SK-N-MC (cell line): ENCODE results near the gene BEGAIN.

Source experiments
- DNase-seq: peaks from one replicate; pipeline ENCODE4 v3.0.0-alpha.2; 2011; ENCODE audit warnings: low read depth, low spot score
- H3K27ac ChIP-seq: fragments of 200-600 bp; sonication (generic); 2 replicates; pipeline ENCODE4 v1.5.1; 2016; ENCODE audit warnings: mixed run types
- H3K36me3 ChIP-seq: fragments of 200-600 bp; sonication (generic); 2 replicates; pipeline ENCODE4 v1.6.1; 2017; ENCODE audit warnings: antibody characterized with exemption, low read length, mixed read lengths; ENCODE audit not compliant: insufficient read depth
- H3K4me3 ChIP-seq: fragments of 200-600 bp; sonication (generic); 2 replicates; pipeline ENCODE4 v1.5.1; 2016
- H3K9ac ChIP-seq: fragments of 200-600 bp; sonication (generic); 2 replicates; pipeline ENCODE4 v1.8.0; 2017; ENCODE audit warnings: mixed run types, mixed read lengths; ENCODE audit not compliant: insufficient read length
- H3K9me3 ChIP-seq: fragments of 200-600 bp; sonication (generic); 2 replicates; pipeline ENCODE4 v1.6.1; 2017; ENCODE audit warnings: low read depth, mild to moderate bottlenecking, antibody characterized with exemption, low read length, moderate library complexity, mixed read lengths
- EZH2 ChIP-seq: fragments of 200-600 bp; sonication (generic); IDR thresholded peaks from one replicate; pipeline ENCODE4 v1.6.1; 2017; ENCODE audit warnings: antibody characterized with exemption
- FOXP2 ChIP-seq: optimal IDR thresholded peaks from 2 replicates; pipeline ENCODE3; 2011; ENCODE audit warnings: mild to moderate bottlenecking, moderate library complexity; ENCODE audit not compliant: insufficient read depth; ENCODE audit errors: extremely low read length, control extremely low read depth
- POLR2AphosphoS5 ChIP-seq: IDR thresholded peaks from 2 replicates; pipeline ENCODE4 v1.6.1; 2012; ENCODE audit warnings: mild to moderate bottlenecking, low read depth, low read length, borderline replicate concordance

The BEGAIN gene

DNA sequence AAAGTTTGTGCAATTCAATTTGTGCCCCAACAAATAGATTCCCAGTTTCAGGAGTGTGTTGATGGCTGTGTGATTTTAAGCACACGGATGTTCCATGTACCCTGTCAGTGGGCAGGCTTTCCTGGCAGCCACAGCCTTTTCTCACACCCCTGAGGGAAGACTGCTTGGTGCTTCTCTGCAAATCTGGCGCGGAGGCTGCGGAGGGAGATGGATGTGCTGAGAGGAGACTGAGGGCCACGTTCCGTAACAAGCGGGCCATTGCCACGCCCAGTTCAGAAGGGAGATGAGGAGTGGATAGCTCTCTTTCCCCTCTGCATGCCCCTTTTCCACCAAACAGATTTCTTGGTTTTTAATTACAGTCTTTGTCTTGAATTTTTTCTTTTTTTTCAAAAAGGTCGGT is 89.1 kb downstream of the BEGAIN start:
- Histone ChIP-seq H3K27ac (no peak overlapping the region), H3K9me3 (no peaks in the 10 kb centered on the region; the same call in 1 of the 2 replicates), H3K9ac (no peak overlapping the region), H3K4me3 (no peak overlapping the region), H3K36me3 (no peaks in the 10 kb centered on the region)
- DNase-seq: no peak
- TF ChIP-seq FOXP2: no peak
- no peak for TF ChIP-seq POLR2AphosphoS5
- TF ChIP-seq EZH2: no peak

DNA sequence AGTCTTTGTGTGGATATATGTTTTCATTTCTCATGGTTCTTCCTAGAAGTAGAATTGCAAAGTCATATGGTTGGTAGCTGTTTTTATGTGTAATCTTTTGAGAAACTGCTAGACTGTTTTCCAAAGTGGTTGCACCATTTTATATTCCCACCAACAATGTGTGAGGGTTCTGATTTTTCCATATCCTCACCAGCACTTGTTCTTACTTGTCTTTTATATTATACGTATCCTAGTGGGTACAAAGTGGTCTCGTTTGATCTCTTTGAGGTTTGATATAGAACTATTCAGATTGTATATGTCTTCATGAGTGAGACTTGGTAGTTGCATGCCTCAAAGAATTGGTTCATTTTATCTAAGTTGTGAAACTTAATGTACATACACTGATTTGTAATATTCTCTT is 91.3 kb downstream of the BEGAIN start:
- DNase-seq: no peak
- Histone ChIP-seq H3K9ac (no peak overlapping the region), H3K27ac (no peak overlapping the region), H3K36me3 (no peaks in the 10 kb centered on the region), H3K4me3 (no peak overlapping the region), H3K9me3 (no peaks in the 10 kb centered on the region; the same call in 1 of the 2 replicates)
- TF ChIP-seq FOXP2 (no peak), EZH2 (no peak), POLR2AphosphoS5 (no peak)

DNA sequence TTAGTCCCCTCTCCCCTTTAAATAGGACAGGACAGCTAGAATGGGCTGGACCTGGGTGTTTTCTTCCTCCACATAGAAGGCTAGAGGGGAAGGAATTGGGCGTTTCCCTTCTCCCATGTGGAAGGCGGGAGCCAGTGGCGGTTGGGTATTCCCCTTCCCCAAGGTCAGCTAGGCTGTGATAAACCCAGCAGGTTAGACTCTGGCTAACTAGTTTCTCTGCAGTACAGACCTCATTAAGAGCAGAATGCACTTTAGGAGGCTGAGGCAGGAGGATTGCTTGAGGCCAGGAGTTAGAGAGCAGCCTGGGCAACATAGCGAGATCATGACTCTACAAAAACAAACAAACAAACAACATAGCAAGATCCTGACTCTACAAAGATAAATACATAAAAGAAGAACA is 92.6 kb downstream of the BEGAIN start:
- H3K4me3 ChIP-seq: no peak overlapping the region
- H3K27ac ChIP-seq: no peak overlapping the region
- no peak for DNase-seq
- H3K9ac ChIP-seq: no peak overlapping the region
- H3K9me3 ChIP-seq: no peaks in the 10 kb centered on the region; the same call in 1 of the 2 replicates
- H3K36me3 ChIP-seq: no peaks in the 10 kb centered on the region
- TF ChIP-seq EZH2: no peak
- TF ChIP-seq POLR2AphosphoS5: no peak
- TF ChIP-seq FOXP2: no peak

DNA sequence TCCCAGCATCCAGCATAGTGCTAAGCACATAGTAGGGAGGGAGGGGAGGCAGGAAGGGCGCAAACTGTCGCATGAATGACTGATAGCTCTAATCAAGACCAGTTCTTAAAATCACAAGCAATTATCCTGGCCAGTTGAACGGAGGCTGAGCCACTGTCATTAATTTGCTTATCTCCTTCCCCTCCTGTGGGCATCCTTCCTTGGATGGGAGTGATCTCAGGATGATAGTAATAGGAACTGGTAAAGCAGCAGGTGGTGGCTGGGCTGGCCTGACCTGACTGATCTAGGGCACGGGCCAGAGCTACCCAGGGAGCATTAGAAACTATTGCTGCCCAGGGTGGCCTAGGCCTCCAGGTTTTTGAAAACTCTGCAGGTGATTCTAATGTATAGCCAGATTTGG is 97.0 kb downstream of the BEGAIN start:
- Histone ChIP-seq H3K4me3 (no peak overlapping the region), H3K36me3 (no peaks in the 10 kb centered on the region), H3K9me3 (no peaks in the 10 kb centered on the region), H3K9ac (no peak overlapping the region), H3K27ac (no peak overlapping the region)
- no peak for DNase-seq
- TF ChIP-seq POLR2AphosphoS5 (no peak), EZH2 (no peak), FOXP2 (no peak)

DNA sequence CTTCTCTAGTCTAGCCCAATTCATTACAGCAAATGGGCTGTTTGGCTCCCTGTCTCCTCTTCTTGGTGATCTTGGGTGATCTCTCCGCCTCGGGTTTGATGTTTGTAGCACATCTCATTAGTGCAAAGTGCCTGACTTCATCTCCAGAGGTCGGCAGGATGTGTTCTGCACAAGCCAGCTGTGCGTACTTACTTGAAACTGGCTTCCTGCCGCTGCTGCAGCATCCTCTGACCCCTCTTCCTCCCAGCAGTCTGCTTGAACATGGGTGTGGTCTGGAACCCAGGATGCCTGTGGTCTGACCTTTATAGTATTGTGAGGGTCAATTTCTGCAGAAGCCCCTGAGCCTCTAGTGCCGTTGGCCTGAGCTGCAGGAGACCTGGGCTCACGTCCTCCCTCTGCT is 99.2 kb downstream of the BEGAIN start:
- no peak for DNase-seq
- Histone ChIP-seq H3K9ac (no peak overlapping the region), H3K9me3 (no peaks in the 10 kb centered on the region), H3K36me3 (no peaks in the 10 kb centered on the region), H3K27ac (no peak overlapping the region), H3K4me3 (no peak overlapping the region)
- TF ChIP-seq POLR2AphosphoS5 (no peak), EZH2 (no peak), FOXP2 (no peak)

DNA sequence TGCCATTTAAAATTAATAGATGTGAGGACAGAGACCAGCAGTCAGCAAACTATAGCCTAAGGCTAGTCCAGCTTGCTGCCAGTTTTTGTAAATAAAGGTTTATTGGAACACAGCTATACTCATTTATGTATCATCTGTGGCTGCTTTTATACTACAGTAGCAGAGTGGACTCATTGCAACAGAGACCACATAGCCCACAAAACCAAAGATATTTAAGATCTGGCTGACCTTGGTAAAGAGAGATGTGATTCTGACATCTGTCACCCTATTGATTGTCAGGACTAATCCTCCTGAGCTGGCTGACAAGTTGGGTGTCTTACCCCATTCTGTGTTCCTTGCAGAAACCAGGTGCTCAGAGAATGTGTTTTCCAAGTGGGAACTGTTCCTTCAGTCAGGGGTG is 99.9 kb downstream of the BEGAIN start:
- H3K27ac ChIP-seq: no peak overlapping the region
- no peak for DNase-seq
- TF ChIP-seq FOXP2: no peak
- no peak for TF ChIP-seq POLR2AphosphoS5
- TF ChIP-seq EZH2: no peak
- H3K4me3 ChIP-seq: no peak overlapping the region
- no peaks in the 10 kb centered on the region for H3K9me3 ChIP-seq
- no peak overlapping the region for H3K9ac ChIP-seq
- H3K36me3 ChIP-seq: no peaks in the 10 kb centered on the region
